NCI-H82 treated with DMSO at 0.1 percent for 48 hours (cell line): Measurements from ENCODE around the gene SIGLEC11.
"Not testable (repeated sequence)": the region's sequence is repeated elsewhere in the genome, so short reads cannot be mapped to it uniquely, and the experiment has no call there.

ENCODE experiments used
- DNase-seq: peaks from one replicate; lab custom pipeline; 2025; ENCODE audit not compliant: unreplicated experiment; lab: John Stamatoyannopoulos, UW

SIGLEC11 gene

GRCh38 chr19:49960980-49961379 lies at the start of gene SIGLEC11:
Gene SIGLEC11 (minus strand): TSS chr19:49961172. CDS start chr19:49961081, 91 bp downstream.
- DNase-seq, result not testable (repeated sequence)

GRCh38 chr19:50008532-50008931 lies 47.6 kb upstream of the SIGLEC11 start:
- DNase-seq, result no peak

GRCh38 chr19:50007947-50008346 lies 47.0 kb upstream of the SIGLEC11 start:
- no peak for DNase-seq

- DNase-seq, result no peak
Measured at GRCh38 chr19:50007170-50007569, 46.2 kb upstream of the SIGLEC11 start.

- DNase-seq, result no peak
Measured at GRCh38 chr19:50005428-50005827, 44.5 kb upstream of the SIGLEC11 start.

GRCh38 chr19:50003810-50004419 lies 42.9 kb upstream of the SIGLEC11 start:
- no peak for DNase-seq

GRCh38 chr19:50003254-50003788 lies 42.3 kb upstream of the SIGLEC11 start:
- no peak for DNase-seq

GRCh38 chr19:50002386-50002960 lies 41.5 kb upstream of the SIGLEC11 start:
- DNase-seq, result no peak

GRCh38 chr19:50001775-50002174 lies 40.8 kb upstream of the SIGLEC11 start:
- no peak for DNase-seq

GRCh38 chr19:50000841-50001557 lies 40.0 kb upstream of the SIGLEC11 start:
- DNase-seq, result no peak

- DNase-seq, result no peak
Measured at GRCh38 chr19:50000038-50000840, 39.3 kb upstream of the SIGLEC11 start.

GRCh38 chr19:49999371-50000010 lies 38.5 kb upstream of the SIGLEC11 start:
- DNase-seq, result no peak

GRCh38 chr19:49997709-49998108 lies 36.7 kb upstream of the SIGLEC11 start:
- peak; percentile 33 for DNase-seq

GRCh38 chr19:49988433-49988832 lies 27.5 kb upstream of the SIGLEC11 start:
- no peak for DNase-seq

- DNase-seq, result no peak
Measured at GRCh38 chr19:49988007-49988406, 27.0 kb upstream of the SIGLEC11 start.

- no peak for DNase-seq
Measured at GRCh38 chr19:49987159-49987698, 26.3 kb upstream of the SIGLEC11 start.

- DNase-seq, result no peak
Measured at GRCh38 chr19:49986354-49986753, 25.4 kb upstream of the SIGLEC11 start.

GRCh38 chr19:49985871-49986270 lies 24.9 kb upstream of the SIGLEC11 start:
- no peak for DNase-seq

- DNase-seq, result no peak
Measured at GRCh38 chr19:49984491-49984890, 23.5 kb upstream of the SIGLEC11 start.

- peak; percentile 5 for DNase-seq
Measured at GRCh38 chr19:49983645-49984229, 22.8 kb upstream of the SIGLEC11 start.
